HG03066 (cell line): Measurements from ENCODE around the gene ANAPC1.
"Not testable (repeated sequence)": the region's sequence is repeated elsewhere in the genome, so short reads cannot be mapped to it uniquely, and the experiment has no call there.

Experiments
- ATAC-seq: cut with Tn5 transposase; IDR thresholded peaks from one replicate; pipeline ENCODE4 v1.9.1; 2021; ENCODE audit warnings: low read depth; ENCODE audit not compliant: unreplicated experiment

Gene ANAPC1, protein sequence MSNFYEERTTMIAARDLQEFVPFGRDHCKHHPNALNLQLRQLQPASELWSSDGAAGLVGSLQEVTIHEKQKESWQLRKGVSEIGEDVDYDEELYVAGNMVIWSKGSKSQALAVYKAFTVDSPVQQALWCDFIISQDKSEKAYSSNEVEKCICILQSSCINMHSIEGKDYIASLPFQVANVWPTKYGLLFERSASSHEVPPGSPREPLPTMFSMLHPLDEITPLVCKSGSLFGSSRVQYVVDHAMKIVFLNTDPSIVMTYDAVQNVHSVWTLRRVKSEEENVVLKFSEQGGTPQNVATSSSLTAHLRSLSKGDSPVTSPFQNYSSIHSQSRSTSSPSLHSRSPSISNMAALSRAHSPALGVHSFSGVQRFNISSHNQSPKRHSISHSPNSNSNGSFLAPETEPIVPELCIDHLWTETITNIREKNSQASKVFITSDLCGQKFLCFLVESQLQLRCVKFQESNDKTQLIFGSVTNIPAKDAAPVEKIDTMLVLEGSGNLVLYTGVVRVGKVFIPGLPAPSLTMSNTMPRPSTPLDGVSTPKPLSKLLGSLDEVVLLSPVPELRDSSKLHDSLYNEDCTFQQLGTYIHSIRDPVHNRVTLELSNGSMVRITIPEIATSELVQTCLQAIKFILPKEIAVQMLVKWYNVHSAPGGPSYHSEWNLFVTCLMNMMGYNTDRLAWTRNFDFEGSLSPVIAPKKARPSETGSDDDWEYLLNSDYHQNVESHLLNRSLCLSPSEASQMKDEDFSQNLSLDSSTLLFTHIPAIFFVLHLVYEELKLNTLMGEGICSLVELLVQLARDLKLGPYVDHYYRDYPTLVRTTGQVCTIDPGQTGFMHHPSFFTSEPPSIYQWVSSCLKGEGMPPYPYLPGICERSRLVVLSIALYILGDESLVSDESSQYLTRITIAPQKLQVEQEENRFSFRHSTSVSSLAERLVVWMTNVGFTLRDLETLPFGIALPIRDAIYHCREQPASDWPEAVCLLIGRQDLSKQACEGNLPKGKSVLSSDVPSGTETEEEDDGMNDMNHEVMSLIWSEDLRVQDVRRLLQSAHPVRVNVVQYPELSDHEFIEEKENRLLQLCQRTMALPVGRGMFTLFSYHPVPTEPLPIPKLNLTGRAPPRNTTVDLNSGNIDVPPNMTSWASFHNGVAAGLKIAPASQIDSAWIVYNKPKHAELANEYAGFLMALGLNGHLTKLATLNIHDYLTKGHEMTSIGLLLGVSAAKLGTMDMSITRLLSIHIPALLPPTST (N-terminal part only)

DNA sequence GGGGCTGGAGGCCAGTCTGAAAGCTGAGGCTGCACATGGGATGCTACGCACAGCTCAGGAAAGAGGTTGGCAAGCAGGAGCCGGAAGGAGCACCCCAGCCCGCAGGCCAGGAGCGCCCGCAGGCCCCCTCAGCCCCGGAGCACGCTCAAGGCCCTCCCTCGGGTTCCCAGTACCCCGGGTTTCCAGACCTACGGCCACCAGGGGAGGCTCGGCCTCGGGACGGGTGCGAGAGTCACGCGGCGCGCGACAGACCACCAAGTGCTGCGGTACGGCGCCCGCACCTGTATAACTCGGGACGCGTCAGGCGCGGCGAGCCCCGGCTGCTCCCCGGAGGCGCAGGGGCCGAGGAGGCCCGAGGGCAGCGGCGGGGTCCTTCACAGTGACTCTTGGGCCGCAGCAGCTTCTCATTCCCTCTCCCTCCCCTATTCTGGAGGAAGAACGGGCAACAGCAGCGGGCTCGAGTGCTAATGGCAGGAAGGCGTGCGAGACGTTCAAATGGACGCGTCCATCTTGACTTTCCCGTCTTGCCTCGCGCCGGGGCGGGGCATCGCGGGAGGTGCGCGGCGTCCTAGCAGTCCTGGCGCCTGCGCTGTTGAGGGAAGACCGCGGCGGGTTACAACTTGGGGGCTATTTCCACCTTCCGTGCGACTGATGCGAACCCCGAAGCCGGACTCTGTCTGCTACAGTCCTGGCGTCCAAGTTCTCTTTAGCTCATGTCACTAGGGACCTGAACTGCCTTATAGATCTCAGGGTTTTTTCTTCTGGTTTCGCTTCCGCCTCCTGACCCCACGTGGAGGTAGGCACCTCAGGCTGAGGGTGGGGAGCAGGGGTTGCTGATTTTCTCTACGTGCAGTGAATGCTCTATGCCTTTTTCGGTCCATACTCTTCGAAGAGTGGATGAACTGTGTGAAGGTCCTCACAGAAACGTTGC, at the start of gene ANAPC1:
ANAPC1 (minus strand) TSS at position 533 of the 931 bp plus-strand sequence. CDS start 3,368 bp downstream, outside the sequence.
- peak; percentile 78 for ATAC-seq

- no peak for ATAC-seq
These were observed 48.9 kb upstream of the ANAPC1 start for GRCh38 chr2:111932841-111933291.

GRCh38 chr2:111930875-111931274, 46.9 kb upstream of the ANAPC1 start:
- no peak for ATAC-seq

DNA sequence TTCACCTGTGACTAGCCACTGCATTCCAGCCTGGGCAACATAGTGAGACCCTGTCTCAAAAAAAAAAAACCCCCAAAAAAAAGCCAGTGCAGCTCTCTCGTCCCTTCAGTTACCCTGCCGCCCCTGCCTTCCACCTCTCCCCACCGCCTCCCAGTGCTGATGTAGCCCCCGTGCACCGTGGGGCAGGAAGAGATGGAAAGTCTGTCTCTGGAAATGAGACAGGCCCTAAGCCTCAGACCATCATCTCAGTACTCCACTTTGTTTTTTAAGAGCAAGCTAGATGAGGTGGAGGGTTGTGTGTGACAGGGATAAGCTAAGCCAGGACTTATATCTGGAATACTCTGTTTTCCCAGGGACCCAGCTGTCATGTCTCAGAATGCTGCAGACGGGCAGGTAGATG, 46.4 kb upstream of the ANAPC1 start:
- ATAC-seq, result no peak

- no peak for ATAC-seq
These were observed 43.7 kb upstream of the ANAPC1 start for GRCh38 chr2:111927723-111928122.

GRCh38 chr2:111924617-111925107, 40.7 kb upstream of the ANAPC1 start:
- ATAC-seq, result no peak

DNA sequence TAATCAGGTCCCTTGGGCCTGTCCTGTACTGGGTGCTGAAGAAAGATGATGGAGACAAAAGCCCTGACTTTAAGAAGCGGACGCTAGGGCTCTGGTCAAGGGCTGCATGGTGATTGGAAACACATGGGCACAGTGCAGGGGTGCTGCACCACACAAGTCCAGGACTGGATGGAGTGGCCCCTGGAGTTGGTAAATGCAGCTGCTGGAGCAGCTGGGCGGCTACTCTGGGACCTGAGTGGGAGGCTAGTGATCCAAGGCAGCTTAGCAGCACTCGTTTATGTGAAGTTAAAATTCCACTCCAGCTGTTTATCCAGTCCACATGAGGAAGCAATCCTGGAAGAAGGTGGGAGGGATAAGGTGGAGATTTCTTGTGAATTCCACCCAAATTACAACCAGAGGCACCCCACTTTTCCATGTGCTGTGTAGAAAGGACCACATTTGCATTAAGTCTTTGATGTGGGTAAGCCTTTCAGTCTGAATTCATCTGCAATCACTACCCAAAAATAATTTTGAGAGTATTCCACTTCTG, 39.3 kb upstream of the ANAPC1 start:
- no peak for ATAC-seq

GRCh38 chr2:111919794-111920608, 36.0 kb upstream of the ANAPC1 start:
- ATAC-seq, result no peak

DNA sequence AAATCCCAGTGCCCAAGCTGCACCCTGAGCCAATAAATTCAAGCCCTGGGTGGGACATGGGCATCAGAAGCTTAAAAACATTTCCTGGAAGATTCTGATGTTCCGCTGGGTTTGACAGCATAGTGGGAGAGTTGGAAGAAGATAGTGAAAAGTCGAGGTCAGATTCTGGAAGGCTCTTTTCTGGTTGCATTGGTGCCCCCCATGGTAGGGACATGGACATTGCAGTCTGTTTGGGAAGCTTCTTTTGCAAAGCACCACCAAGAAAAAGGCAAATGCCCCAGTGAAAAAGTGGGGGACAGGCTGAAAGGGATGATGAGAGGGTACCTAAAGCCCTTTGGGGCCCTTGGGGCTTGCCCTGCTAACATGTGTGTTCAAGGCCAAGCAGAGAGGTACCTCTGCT, 35.4 kb upstream of the ANAPC1 start:
- ATAC-seq, result no peak

DNA sequence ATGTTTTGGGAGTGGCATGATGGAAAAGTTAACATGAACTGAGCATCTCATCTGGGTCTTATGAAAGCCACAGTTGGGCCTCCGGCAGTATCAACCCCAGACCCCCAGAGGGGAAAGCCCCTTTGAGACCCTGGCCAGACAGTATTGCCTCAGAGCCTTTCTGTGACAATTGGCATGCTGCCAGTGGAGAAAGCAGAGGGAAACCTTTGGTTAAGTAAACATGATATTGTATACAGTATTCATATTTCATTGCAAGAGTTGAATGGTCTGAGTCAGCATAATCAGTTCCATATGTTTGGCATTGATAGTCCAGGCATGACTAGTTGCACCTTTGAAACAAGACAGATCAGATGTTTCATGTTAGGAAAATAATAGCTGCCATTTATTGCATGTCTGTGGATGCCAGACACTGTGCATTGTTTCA, 34.4 kb upstream of the ANAPC1 start:
- ATAC-seq, result no peak

DNA sequence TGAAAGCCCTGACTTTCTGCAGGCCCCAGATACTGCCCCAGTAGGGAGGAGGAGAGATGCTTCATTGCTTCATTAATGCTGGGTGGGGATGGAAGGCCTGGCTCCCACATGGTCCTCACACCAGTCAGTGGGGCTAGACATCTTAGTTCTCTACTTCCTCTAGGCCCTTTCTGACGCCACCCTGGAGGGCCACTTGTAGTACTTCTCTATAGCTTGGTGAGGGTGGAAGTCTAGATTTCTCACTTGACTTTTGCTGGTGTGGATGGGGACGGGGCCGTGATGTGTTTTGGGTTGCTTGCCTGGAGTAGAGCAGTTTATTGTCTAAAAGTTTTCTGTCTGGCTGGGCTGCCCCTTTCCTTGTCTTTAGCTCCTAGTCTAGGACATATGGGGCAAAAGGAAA, 33.1 kb upstream of the ANAPC1 start:
- ATAC-seq, result no peak

DNA sequence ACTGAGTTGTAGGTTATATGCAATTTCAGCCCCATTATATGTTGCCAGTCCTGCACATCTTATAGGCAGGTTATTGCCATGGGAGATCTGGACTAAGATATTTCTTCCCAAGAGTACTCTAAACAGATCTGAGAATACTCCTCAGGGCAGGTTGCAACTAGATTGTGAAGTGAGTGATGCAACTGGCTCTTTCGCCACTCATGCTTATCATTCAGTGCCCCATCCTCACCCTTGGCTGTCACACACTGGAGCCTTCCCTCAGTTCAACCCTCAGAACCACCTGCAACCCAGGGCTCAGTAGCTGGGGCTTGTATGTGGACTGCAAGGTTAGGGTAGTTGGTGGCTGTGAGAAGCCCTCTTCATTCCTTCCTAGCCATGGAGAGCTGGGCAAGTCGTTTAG, 28.6 kb upstream of the ANAPC1 start:
- no peak for ATAC-seq

GRCh38 chr2:111911295-111911977, 27.4 kb upstream of the ANAPC1 start:
- ATAC-seq, result not testable (repeated sequence)

DNA sequence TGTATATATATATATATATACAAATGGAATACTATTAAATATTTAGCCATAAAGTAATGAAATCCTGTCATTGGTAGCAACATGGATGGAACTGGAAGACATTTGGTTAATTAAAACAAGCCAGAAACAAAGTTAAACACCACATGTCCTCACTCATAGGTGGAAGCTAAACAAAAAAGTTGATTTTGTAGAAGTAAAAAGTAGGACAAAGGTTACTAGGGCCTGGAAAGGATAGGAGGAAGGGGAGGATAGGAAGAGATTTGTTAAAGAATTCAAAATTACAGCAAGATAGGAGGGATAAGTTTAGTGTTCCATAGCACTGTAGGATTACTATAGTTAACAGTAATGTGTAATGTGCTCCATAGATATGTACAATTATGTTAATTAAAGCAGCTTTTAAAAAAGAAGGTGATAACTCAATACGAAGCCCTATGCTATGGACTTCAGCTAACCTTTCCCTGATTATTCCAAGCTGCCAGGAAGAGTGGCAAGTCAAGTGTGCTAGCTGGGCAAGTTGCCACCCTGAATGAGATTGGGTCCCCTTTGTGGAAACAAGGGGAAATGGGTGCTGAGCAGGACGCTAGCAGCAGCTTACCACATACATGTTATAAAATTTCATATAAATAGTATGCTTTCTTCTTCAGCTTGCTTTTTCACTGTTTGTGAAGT, 26.8 kb upstream of the ANAPC1 start:
- no peak for ATAC-seq

GRCh38 chr2:111909997-111910396, 26.0 kb upstream of the ANAPC1 start:
- ATAC-seq, result not testable (repeated sequence)

GRCh38 chr2:111909079-111909478, 25.1 kb upstream of the ANAPC1 start:
- no peak for ATAC-seq

DNA sequence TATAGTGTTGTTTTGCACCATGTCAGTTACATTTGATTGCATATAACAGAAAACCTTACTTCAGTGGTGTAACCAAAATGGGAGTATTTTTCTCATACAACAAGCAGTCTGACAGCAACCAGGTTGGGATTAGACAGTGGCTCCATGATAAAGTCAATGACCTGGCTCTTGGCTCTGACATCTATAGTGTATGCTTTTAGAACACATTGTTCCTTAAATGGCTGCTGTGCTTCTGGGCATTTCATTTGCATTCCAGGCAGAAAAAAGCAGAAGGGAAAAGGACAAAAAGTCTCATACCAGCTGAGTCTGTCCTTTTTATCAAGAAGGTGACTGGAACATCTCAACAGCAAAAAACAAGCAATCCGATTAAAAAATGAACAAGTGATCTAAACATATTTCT, 24.6 kb upstream of the ANAPC1 start:
- no peak for ATAC-seq
